Lower leg skin (tissue), 4 donors: ENCODE measurements around the gene CDK8. TPM values are rescaled to one million over a fixed set of nuclear protein-coding genes. Genes with fewer than 3 reads are reported as not detected.

ENCODE experiments used
- DNase-seq, 2 donors: peaks; one replicate each; pipeline ENCODE4 v3.0.0-alpha.2; 2019; ENCODE audit warnings: low spot score in 2 of 2
- H3K4me3 ChIP-seq: fragments of 200-600 bp; sonication (generic); 2 replicates; pipeline ENCODE4 v1.5.1; 2017; ENCODE audit warnings: mild to moderate bottlenecking, low read depth; ENCODE audit not compliant: poor library complexity, severe bottlenecking
- CTCF ChIP-seq, 3 donors: fragments of 450-650 bp; IDR thresholded peaks; one replicate each; pipeline ENCODE4 v1.5.1; 2016; ENCODE audit warnings: antibody characterized with exemption in 3 of 3, mild to moderate bottlenecking in 3 of 3, moderate library complexity in 2 of 3
- POLR2A ChIP-seq, 2 donors: fragments of 450-650 bp; IDR thresholded peaks; one replicate each; pipeline ENCODE4 v1.6.1; 2016 to 2017; ENCODE audit warnings: antibody characterized with exemption in 2 of 2, mild to moderate bottlenecking in 1 of 2, moderate library complexity in 1 of 2
- WGBS, 2 donors: methylation state at CpG; one replicate each; pipeline ENCODE4 v1.1.5; 2018; 5-methylcytosine and 5-hydroxymethylcytosine counted together
- intact Hi-C: fragments of 100-400 bp; cut with DNase I; formaldehyde crosslinking; loops from one replicate; pipeline ENCODE4 v1.15.0; 2023; ENCODE audit warnings: low total_unique reads
- total RNA-seq, 4 donors: library from RNA; depleted of rRNA; stranded (reverse); fragments of >200 nt; gene quantifications; one replicate each; pipeline ENCODE4 v1.1.0, GENCODE V29; 2016

CDK8 gene
- total RNA-seq, result 10 to 100 TPM in 2 of 4 donors, 1 to 10 TPM in 2; 7.4 to 11.5 (median 10.4) TPM

- WGBS, 2 donors, result 0 to 1% methylated on average over 52 to 56 of the region's 79 CpGs
- intact Hi-C loops, result no loop called here
- H3K4me3 ChIP-seq, result peak within 1 kb of the TSS; percentile 67
- peak; percentile 87 to 97 for DNase-seq
- TF ChIP-seq CTCF (IDR thresholded peaks at IDR 0.05), result no peak
- TF ChIP-seq POLR2A (IDR thresholded peaks at IDR 0.05), result no peak
These were observed at the start of gene CDK8 for GRCh38 chr13:26253787-26254582. Gene CDK8, plus strand, starts transcription at chr13:26254129. Its CDS starts 513 bp downstream, at chr13:26254642.

GRCh38 chr13:26208287-26208686 lies 45.6 kb upstream of the CDK8 start:
- TF ChIP-seq POLR2A (IDR thresholded peaks at IDR 0.05) (no peak), CTCF (IDR thresholded peaks at IDR 0.05) (no peak)
- no peak for DNase-seq
- 100% methylated on average over 1 of the region's 1 CpG for WGBS, 2 donors
- intact Hi-C loops, result no loop called here
- no peak overlapping the region for H3K4me3 ChIP-seq

- 85 to 87% methylated on average over 1 of the region's 1 CpG for WGBS, 2 donors
- no peak for DNase-seq
- intact Hi-C loops, result no loop called here
- TF ChIP-seq CTCF (IDR thresholded peaks at IDR 0.05) (no peak), POLR2A (IDR thresholded peaks at IDR 0.05) (no peak)
- H3K4me3 ChIP-seq, result no peak overlapping the region
These were observed 40.6 kb upstream of the CDK8 start for GRCh38 chr13:26213345-26213744.

DNA sequence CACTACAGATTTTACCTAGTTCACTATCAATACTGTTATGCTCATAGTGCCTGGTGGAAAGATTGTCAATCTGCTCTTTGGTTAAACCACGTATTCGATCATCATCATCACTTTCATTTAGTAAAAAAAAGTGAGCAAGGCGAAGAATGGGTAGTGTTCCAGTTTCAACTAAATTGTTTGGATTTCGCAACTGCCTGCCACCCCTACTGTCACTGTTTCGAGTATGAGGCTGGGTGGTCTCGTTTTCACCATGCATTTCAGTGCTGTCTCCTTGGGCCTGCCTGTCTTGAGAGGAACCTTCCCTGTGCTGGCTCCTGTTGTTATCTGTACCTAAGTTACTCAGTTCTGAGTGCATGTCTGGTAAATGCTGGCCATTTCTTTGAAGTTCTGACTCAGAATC lies 39.9 kb upstream of the CDK8 start:
- intact Hi-C loops, result no loop called here
- H3K4me3 ChIP-seq, result no peak overlapping the region

DNA sequence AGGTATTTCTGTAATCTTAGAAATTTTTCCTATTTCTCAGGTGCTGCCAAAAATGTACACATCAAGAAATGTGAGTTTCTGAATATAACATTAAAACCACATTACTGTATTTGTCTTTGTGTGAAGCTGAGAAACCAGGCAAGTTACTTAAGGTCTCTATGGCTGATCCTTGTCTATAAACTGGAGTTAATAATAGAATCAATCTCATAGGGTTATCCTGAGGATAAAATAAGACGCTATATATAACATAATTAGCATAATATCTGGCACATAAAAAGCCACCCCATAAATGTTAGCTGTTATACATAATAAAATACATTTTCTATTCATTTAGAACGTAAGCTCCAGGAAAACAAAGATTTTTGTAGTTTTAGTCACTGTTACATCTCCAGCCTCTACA lies 37.9 kb upstream of the CDK8 start:
- DNase-seq, result no peak
- no peak overlapping the region for H3K4me3 ChIP-seq
- TF ChIP-seq POLR2A (IDR thresholded peaks at IDR 0.05), result no peak
- TF ChIP-seq CTCF (IDR thresholded peaks at IDR 0.05), result no peak
- 88 to 92% methylated on average over 2 of the region's 2 CpGs for WGBS, 2 donors
- intact Hi-C loops, result no loop called here

More for the DNA sequence above, 39.9 kb upstream of the CDK8 start:
- WGBS, 2 donors, result 94 to 95% methylated on average over 6 of the region's 6 CpGs
- no peak for DNase-seq
- TF ChIP-seq POLR2A (IDR thresholded peaks at IDR 0.05) (no peak), CTCF (IDR thresholded peaks at IDR 0.05) (no peak)
